Measurements from ENCODE around the gene TRIP13. TPM values are rescaled to one million over a fixed set of nuclear protein-coding genes. Genes with fewer than 3 reads are reported as not detected.

TRIP13 gene
- total and polyA plus RNA-seq, 9 of the 15 experiments (the other 6 are each of a cell fraction or from before 2014, with no cell fraction given): 24.1 to 116 (median 53.2) TPM

- TF ChIP-seq PRMT5 (CRISPR knock-in tag; IDR thresholded peaks at IDR 0.05) (no peak), PRPF4 (IDR thresholded peaks at IDR 0.05; ENCODE audit: insufficient read depth, low read depth, low read length, poor library complexity, severe bottlenecking) (no peak), NCOA1 (IDR thresholded peaks at IDR 0.05; ENCODE audit: low read depth) (no peak), TAF1 (IDR thresholded peaks at IDR 0.05; ENCODE audit: control insufficient read depth, extremely low read depth, insufficient read depth, low read length, severe bottlenecking) (no peak), ATF1 (CRISPR knock-in tag; IDR thresholded peaks at IDR 0.05) (no peak), ATF1 (tag; IDR thresholded peaks at IDR 0.05) (no peak), ESRRA (IDR thresholded peaks at IDR 0.05; ENCODE audit: borderline replicate concordance, low read depth) (no peak), ZBTB26 (CRISPR knock-in tag; IDR thresholded peaks at IDR 0.05) (no peak), TCFL5 (CRISPR knock-in tag; conservative IDR thresholded peaks at IDR 0.05) (no peak), ARNT (IDR thresholded peaks at IDR 0.05) (no peak), ZNF518B (CRISPR knock-in tag; IDR thresholded peaks at IDR 0.05) (no peak), BRF1 (IDR thresholded peaks at IDR 0.05; ENCODE audit: borderline replicate concordance, extremely low read depth, insufficient read length) (no peak), SAFB (IDR thresholded peaks at IDR 0.05; ENCODE audit: borderline replicate concordance, low read depth, low read length) (no peak), HDAC2 (IDR thresholded peaks at IDR 0.05) (no peak)
These were observed 11.0 kb downstream of the TRIP13 start (continued) for GRCh38 chr5:903756-904096.

All from K562 (cell line).